Measurements from ENCODE around the gene CARD11. TPM values are rescaled to one million over a fixed set of nuclear protein-coding genes. Genes with fewer than 3 reads are reported as not detected.

Gene CARD11
- total RNA-seq, 1 experiment from 2014 or later, result 0.82 TPM

DNA sequence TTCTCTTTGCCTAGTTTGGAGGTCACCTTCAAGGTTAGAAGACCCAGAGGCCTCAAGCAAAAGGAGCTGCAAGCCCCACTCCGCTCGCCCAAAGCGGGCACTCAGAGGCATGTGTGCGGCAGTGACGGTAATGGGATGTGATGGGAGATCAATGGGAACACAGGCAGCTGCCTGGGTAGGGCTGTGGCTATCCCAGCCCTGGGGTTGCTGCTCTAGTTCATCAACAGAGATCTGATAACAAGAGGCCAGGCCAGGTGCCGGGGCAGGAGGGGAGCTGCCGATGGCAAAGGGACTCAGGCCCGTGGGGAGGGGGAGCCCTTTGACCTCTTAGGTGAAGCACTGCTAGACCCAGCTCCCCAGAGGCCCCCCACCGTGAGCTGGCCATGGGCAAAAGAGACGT is 147.5 kb downstream of the CARD11 start:
- Histone ChIP-seq H3K4me3 (ENCODE audit: low read depth in 2 of 2, low read length in 2 of 2) (no peak overlapping the region), H3K27ac (ENCODE audit: low read length) (no peak overlapping the region), H3K27me3 (ENCODE audit: control insufficient read depth, insufficient read depth, low read length) (no peaks in the 10 kb centered on the region), H3K36me3 (ENCODE audit: control insufficient read depth, insufficient read depth, low read length) (no peaks in the 10 kb centered on the region), H3K9me3 (ENCODE audit: control insufficient read depth, insufficient read depth, low read depth, low read length) (no peaks in the 10 kb centered on the region), H3K4me1 (ENCODE audit: control insufficient read depth, insufficient read depth, low read length) (0 out of 2 replicates have a peak, but pooled peaks cover 3% of the 10 kb centered on the region)
- no TSS peak for BruUV-seq (replicated peaks)
- no peak for TF ChIP-seq CTCF (IDR thresholded peaks at IDR 0.05)
- TF ChIP-seq, protein P1, sequence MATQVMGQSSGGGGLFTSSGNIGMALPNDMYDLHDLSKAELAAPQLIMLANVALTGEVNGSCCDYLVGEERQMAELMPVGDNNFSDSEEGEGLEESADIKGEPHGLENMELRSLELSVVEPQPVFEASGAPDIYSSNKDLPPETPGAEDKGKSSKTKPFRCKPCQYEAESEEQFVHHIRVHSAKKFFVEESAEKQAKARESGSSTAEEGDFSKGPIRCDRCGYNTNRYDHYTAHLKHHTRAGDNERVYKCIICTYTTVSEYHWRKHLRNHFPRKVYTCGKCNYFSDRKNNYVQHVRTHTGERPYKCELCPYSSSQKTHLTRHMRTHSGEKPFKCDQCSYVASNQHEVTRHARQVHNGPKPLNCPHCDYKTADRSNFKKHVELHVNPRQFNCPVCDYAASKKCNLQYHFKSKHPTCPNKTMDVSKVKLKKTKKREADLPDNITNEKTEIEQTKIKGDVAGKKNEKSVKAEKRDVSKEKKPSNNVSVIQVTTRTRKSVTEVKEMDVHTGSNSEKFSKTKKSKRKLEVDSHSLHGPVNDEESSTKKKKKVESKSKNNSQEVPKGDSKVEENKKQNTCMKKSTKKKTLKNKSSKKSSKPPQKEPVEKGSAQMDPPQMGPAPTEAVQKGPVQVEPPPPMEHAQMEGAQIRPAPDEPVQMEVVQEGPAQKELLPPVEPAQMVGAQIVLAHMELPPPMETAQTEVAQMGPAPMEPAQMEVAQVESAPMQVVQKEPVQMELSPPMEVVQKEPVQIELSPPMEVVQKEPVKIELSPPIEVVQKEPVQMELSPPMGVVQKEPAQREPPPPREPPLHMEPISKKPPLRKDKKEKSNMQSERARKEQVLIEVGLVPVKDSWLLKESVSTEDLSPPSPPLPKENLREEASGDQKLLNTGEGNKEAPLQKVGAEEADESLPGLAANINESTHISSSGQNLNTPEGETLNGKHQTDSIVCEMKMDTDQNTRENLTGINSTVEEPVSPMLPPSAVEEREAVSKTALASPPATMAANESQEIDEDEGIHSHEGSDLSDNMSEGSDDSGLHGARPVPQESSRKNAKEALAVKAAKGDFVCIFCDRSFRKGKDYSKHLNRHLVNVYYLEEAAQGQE (IDR thresholded peaks at IDR 0.05; ENCODE audit: insufficient read depth in 1 of 2, low read depth in 2 of 2, low read length in 1 of 2), result no peak
- TF ChIP-seq POLR2AphosphoS5 (IDR thresholded peaks at IDR 0.05; ENCODE audit: low read depth, low read length), result no peak
- TF ChIP-seq SIN3A (IDR thresholded peaks at IDR 0.05; ENCODE audit: borderline replicate concordance, insufficient read depth, low read depth, low read length), result no peak
- no peak for TF ChIP-seq TCF7L2 (IDR thresholded peaks at IDR 0.05; ENCODE audit: low read depth, low read length)
- POLR2A ChIA-PET, result no interaction called here
- DNase-seq (ENCODE audit: low read depth, low spot score), result no peak
- CTCF ChIA-PET, result no interaction called here
- in situ Hi-C loops (cut with HindIII; ENCODE audit: low pct_unique_long_range_greater_than_20kb, low sequenced_read_pairs) (no loop called here), intact Hi-C loops (cut with micrococcal nuclease; ENCODE audit: unreplicated experiment) (no loop called here)
- no peak for ATAC-seq

DNA sequence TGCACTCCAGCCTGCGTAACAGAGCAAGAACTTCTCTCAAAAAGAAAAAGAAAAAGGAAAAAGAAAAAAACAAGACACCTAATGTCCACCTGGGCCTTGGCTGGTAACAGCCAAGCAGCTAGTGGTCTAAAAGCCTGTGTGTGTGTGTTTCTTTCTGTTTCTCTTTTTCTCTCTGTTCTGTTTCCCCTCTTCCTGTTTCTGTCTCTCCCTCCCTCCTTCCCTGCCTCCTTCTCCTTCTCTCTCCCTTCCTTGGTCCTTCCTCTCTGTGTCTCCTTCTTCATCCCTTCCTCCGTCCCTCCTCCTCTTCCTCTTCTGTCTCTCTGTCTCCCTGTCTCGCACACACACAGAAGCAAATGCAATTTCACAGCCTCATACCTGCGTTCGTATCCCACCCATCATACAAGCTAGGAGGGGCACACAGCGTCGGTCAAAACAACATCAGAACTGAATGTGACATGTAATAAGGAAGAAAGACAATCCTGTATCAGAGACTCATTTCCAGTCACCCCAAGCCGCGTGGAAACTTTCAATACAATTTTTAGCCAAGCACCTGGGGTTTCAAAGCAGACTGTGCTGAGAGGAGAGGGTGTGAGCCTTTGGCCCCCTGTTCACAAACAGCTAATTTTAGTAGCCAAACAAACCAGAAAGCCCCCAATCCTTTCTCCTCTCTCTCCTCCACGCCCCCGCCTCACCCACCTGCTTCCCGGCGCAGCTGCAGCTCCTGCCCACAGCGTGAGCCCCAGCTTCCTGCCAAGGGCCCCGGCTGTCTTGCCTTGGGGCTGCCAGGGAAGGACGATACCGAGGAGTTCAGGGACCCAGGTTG is 149.3 kb downstream of the CARD11 start:
- no peaks in the 10 kb centered on the region for H3K36me3 ChIP-seq (ENCODE audit: control insufficient read depth, insufficient read depth, low read length)
- BruUV-seq (replicated peaks), result no TSS peak
- in situ Hi-C loops (cut with HindIII; ENCODE audit: low pct_unique_long_range_greater_than_20kb, low sequenced_read_pairs), result no loop called here
- intact Hi-C loops (cut with micrococcal nuclease; ENCODE audit: unreplicated experiment), result no loop called here
- H3K27me3 ChIP-seq (ENCODE audit: control insufficient read depth, insufficient read depth, low read length), result no peaks in the 10 kb centered on the region
- ChIA-PET POLR2A (no interaction called here), CTCF (no interaction called here)
- no peaks in the 10 kb centered on the region for H3K9me3 ChIP-seq (ENCODE audit: control insufficient read depth, insufficient read depth, low read depth, low read length)
- no peak overlapping the region for H3K27ac ChIP-seq (ENCODE audit: low read length)
- TF ChIP-seq TCF7L2 (IDR thresholded peaks at IDR 0.05; ENCODE audit: low read depth, low read length) (no peak), POLR2AphosphoS5 (IDR thresholded peaks at IDR 0.05; ENCODE audit: low read depth, low read length) (no peak), SIN3A (IDR thresholded peaks at IDR 0.05; ENCODE audit: borderline replicate concordance, insufficient read depth, low read depth, low read length) (no peak), CTCF (IDR thresholded peaks at IDR 0.05) (no peak)
- TF ChIP-seq, protein P1 (IDR thresholded peaks at IDR 0.05; ENCODE audit: insufficient read depth in 1 of 2, low read depth in 2 of 2, low read length in 1 of 2), result no peak
- H3K4me1 ChIP-seq (ENCODE audit: control insufficient read depth, insufficient read depth, low read length), result 0 out of 2 replicates have a peak, but pooled peaks cover 3% of the 10 kb centered on the region
- no peak overlapping the region for H3K4me3 ChIP-seq (ENCODE audit: low read depth in 2 of 2, low read length in 2 of 2)
- ATAC-seq, result 0 out of 2 replicates have a peak, but pooled peaks have one; percentile 14
- DNase-seq (ENCODE audit: low read depth, low spot score), result no peak
